GM12891 (cell line): ENCODE results near the gene HSD11B1L.

Experiments used
- PAX5 ChIP-seq: IDR thresholded peaks from 2 replicates; pipeline ENCODE4 v1.6.1; 2011; ENCODE audit warnings: low read length, moderate library complexity, mild to moderate bottlenecking; ENCODE audit not compliant: insufficient read depth, severe bottlenecking
- POLR2A ChIP-seq: IDR thresholded peaks from 2 replicates; pipeline ENCODE4 v1.6.1; 2011; ENCODE audit warnings: low read depth, low read length, control low read depth
- POLR2AphosphoS5 ChIP-seq: IDR thresholded peaks from 2 replicates; pipeline ENCODE4 v1.6.1; 2011; ENCODE audit warnings: low read depth, low read length, control low read depth
- TAF1 ChIP-seq: IDR thresholded peaks from 2 replicates; pipeline ENCODE4 v1.6.1; 2011; ENCODE audit warnings: low read depth, low read length, control low read depth

DNA sequence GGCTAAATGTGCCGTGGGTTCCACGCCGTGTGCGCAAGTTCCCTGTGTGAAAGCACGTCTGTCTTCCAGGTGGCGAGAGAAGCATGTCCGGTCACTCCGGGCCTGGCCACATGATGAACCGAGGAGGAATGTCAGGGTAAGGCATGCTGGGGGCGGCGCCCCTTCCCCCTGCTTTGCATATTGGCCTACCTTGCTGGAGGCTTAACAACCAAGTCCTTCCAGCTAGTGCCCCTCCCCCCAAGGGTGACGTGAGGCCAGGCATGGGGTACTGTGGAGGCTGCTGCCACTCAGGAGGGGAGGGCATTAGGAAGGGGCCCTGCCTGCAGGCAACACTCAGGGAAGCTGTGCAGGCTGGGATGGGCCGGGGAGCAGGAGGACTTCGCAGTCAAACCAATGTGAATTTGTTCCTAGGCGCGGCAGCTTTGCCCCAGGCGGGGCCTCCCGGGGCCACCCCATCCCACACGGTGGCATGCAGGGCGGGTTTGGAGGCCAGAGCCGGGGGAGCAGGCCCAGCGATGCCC lies 13.0 kb upstream of the HSD11B1L start:
- no peak; the same call in 1 of the 2 replicates for TF ChIP-seq POLR2AphosphoS5
- TF ChIP-seq TAF1: no peak
- peak; percentile 49; the same call in 1 of the 2 replicates for TF ChIP-seq POLR2A
- TF ChIP-seq PAX5: no peak
